NK-92 (cell line): ENCODE data around the gene TNFRSF13B.
"Not testable (repeated sequence)": the region's sequence is repeated elsewhere in the genome, so short reads cannot be mapped to it uniquely, and the experiment has no call there.

Source experiments
- DNase-seq: peaks from one replicate; lab custom pipeline; 2025; ENCODE audit not compliant: unreplicated experiment; lab: John Stamatoyannopoulos, UW

Gene TNFRSF13B

DNA sequence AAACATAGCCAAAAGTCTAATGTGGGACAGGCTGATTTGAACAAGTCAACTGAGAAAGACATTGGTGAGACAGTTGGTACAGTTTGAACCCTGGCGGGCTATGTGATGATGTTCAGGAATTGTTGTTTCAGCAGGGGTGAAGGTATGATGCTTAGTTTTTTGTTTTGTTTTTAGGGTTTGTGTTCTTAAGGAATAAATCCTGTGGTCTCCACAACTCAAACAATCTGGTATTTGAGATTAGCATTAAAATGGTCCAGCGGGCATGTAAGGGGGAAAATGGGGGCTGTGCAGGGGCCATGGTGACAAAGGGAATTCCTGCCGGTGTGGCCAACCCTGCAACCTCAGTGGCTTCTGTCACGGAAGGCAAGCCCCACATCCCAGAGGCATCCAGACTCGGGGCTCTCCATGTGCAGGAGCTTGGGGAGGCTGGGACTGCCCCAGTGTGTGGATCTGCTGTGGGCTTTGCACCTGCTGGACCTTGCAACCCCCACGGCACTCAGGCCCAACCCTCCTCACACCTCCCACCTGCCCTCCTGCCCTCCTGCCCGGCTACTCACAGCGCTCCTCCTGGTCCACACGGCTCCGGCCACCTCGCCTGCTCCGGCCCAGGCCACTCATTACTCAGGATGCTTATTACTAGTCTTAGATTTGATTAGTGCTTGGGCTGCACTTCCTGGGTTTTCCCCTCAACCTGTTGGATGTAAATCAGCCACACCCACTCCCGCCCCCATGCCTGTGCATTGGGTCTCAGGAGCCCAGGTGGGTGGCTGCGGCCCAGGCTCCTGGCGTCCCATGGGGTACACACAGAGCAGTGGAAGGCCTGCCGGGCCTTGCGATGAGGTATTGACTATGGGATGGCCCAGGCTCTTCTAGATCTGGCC is at the start of gene TNFRSF13B:
Gene TNFRSF13B (minus strand): TSS at position 661 of the 881 bp plus-strand sequence. CDS start 43 bp downstream, at position 618.
- no peak for DNase-seq

- DNase-seq = no peak
These were observed 49.4 kb upstream of the TNFRSF13B start for GRCh38 chr17:17021194-17021863.

- no peak for DNase-seq
These were observed 48.9 kb upstream of the TNFRSF13B start for GRCh38 chr17:17020821-17021193.

DNA sequence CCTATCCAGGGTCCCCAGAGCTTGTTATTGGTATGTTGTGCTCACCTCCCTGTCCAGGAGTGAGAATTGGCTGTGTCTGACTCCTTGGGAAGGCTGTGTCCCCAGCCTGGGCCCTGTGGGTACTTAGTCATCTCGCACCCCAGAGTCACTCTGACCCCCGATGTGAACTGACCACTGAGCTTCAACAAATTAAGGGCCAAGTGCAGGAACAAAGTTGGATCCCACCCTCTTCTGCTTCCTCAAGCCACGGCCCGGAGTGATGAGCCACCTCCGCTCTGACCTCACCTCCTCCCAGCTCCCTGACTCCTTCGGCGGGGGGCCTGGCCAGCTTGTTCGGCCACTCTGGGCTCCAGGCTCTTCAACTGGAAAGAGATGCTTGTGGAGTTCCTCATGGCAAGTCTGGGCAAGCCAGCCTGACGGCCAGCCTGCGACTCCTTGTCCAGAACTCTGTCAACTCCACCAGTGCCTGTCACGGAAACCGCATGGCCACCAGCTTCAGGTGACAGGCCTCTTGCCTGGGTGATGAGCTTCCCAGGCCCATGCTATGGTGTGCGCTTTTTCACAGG is 48.1 kb upstream of the TNFRSF13B start:
- no peak for DNase-seq

- DNase-seq = no peak
These were observed 47.5 kb upstream of the TNFRSF13B start for GRCh38 chr17:17019430-17019762.

GRCh38 chr17:17018612-17019429 is 46.9 kb upstream of the TNFRSF13B start:
- no peak for DNase-seq

DNA sequence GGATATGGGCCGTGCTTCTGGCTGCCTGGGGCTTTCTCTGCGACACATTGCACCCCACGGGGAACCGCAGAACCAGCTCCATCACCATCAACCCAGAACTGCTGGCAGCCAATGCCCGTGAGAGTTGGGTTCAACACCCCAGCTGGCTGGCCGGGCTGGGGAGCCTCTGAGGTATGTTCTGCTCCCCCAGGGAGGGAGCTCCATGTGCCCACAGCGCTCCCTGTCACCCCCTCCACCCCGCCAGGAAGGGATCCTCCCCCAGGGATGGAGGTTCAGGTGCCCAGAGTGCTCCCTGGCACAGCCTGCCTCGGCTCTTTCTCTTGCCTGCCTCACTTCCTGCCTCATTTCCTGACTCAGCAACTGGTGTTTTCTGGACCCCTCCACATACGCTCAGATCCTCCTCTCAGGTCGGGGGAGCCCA is 46.1 kb upstream of the TNFRSF13B start:
- no peak for DNase-seq

- no peak for DNase-seq
These were observed 45.6 kb upstream of the TNFRSF13B start for GRCh38 chr17:17017343-17018014.

GRCh38 chr17:17016199-17017197 is 44.6 kb upstream of the TNFRSF13B start:
- not testable (repeated sequence) for DNase-seq

DNA sequence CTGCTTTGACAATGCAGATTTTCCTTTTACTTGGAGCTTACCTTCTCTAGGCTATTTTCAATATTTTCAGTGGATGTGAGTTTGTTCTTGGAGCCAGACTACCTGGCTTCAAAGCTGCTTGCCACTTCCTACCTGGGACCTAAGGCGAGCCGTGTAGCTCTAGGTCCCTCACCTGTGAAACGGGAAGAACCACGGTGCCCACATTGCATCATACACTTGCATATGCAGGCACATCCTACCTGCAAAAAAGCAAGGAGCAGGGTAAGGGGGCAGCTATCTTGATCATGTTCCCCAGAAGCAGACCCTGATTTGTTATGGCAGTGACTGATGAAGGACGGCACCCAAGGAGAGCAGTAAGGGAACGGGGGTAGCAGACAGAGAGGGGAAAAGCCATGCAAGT is 43.3 kb upstream of the TNFRSF13B start:
- DNase-seq = no peak

DNA sequence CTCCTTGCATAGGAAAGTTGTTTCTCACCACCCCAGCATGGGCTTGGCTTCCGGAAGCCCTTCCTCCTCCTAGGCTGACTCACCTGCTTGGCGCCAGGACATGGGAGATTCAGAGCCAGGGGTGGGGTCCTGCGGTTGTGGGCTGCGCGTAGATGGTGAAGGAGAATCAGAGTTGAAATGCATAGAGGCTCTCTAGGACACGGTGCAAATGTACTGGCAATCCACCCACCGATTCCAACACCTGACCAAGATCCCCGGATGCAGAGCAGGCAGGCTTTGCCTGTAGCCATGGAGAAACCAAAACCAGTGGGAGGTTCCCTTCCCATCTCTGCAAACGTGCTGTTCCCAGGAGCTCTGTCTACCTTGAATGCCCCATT is 42.8 kb upstream of the TNFRSF13B start:
- not testable (repeated sequence) for DNase-seq

DNA sequence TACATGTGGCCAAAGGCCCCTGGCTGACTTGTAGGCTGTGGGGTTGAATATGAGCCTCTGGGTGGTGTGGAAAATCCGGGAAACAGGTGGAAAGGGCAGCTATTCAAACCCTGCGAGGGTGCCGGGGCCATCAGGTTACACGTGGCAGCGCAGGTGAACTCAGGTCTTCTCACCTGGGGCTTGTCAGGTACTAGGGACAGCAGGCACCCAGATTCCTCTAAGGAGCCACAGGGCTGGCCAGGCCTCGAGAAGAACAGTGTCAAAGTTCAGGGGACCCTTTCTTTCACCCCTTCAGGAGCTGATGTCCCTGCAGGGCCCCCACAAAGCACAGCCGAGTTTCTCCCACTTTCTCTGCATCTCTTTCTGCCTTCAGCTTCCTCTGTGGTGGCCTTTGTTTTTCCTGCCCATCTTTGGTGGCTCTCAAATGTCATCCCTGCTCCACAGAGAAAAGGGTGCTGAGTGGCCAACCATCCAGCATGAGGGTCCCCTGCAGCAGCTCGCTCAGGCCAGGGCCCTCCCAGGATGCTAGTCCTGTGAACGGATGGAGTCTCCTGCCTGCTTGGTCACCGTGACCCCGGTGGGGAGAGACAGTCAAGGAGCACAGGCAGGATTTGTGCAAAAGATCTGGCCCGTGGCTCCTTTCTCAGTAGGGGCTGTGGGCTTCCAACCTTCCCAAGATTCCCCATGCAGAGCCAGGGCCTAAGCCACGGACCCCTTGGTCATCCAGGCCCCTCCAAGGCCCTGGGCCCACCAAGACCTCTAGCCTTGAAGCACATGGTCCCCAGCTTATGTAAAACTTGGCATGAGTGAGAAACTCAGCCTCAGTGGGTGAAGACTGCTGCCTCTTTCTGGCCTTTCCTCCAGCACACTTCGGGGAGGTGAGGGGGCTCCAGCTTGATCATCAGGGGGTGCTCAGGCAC is 42.2 kb upstream of the TNFRSF13B start:
- DNase-seq = not testable (repeated sequence)

DNA sequence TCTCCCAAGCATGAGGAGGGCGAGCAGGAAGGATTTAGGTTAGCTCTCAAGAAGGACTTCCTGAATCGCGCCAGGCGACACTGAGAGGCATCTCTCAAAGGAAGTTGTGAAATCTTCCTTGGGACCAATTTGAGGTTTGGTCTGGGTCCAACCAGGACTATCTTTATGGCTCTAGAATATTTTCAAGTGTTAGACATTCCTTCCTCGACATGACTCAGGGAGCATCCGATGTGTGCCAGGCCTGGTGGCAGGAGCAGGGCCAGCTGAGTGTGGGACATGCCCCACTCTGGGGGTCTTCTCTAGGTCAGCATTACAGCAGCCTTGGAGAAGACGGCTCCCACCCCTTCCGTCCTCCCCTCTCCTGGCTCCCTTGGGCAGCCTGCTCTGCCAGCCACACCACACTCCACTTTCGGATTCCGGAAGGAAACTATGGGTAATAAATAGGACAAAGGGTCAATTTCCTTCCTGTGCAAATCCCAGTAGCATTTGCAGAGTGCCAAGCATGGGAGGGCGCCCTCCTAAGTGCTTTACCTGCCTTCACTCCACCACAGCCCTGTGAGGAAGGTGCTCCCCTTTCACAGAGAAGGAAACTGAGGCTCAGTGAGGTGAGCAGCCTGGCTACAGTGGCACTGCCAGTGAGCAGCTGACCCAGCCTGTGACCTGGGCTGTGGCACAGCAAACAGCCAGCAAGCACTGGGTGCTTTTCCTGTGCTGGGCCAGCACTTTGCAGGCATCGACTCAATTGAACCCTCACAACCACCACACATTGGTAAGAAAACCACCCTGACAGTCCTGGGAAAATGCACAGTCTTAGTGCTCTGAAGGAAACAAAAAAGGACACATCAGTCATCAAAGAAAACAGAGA is 39.4 kb upstream of the TNFRSF13B start:
- DNase-seq = not testable (repeated sequence)

DNA sequence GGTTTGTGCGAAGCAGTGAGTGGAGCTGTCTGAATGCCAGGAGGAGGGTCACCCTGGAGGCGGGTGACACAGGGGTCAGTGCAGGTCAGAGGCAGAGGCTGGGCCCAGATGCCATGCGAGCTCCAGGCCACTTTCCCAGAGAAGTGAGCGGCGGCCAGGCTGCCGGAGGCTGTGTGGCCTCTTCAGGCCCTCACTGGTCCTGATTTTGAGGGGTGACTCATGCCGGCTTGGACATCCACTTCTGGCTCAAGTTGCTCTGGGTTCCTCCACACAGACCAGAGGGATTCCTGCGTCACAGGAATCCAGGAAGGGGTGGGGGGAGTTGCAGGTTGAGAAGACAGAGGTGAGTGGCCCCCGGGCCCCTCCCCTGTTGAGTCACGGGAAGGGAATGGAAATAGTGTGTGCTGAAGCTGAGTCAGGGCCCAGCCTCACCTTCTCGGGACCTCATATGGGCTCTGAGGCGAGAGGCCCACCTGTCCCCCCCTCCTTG is 38.7 kb upstream of the TNFRSF13B start:
- DNase-seq = not testable (repeated sequence)

DNA sequence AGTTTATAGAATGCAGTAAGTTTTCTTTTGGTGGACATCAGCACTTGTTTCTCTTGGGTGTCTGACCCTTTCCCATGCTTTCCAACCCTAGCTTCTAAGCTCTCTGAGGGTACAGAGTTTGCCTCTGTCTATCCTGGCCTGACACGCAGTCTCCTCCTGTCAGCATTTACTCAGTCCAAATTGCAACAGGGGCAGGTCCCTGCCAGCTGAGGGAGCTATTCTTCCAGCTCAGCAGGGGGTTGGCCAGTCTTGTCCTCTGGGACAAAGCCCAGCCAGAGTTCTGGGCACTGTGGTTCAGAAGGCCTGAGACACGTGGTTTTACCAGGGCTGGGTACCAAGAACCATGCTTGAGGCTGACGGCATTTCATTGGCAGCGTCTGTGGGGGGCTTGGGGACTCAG is 38.1 kb upstream of the TNFRSF13B start:
- DNase-seq = not testable (repeated sequence)

DNA sequence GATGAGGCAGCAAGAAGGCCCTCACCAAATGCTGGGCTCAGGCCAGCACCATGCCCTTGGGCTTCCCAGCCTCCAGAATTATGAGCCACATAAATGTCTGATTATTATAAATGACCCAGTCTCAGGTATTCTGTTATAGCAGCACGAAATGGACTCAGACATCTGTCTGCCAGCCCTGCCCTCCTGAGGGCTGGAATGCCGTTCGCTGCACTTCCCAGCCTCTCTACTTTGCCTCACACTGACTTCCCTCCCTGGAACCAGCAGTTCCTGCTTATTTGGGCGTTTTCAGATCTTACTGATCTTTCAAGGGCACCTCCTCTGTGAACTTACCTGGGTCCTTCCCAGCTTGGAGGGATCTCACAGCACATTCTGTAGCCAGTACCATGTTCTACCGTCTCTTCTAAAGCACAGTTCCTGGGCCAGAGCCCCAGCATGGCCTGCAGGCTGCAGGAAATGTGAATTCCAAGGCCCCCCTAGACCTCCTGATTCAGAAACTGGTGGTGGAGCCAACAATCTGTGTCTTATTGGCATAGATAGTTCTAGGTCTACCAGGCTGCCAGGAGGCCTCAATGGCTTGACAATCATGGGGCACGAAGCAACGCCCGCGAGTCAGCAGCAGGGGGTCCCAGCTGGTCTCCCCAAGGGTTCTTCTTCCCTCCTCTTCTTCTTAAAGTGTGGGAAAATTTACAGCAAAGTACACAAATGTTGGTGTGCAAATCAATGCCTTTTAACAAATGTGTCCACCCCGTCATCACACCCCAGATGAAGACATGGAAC is 36.9 kb upstream of the TNFRSF13B start:
- not testable (repeated sequence) for DNase-seq
